Suprapubic skin (tissue), 4 donors: ENCODE measurements around the gene MANBA. TPM values are rescaled to one million over a fixed set of nuclear protein-coding genes. Genes with fewer than 3 reads are reported as not detected.

Experiments used
- DNase-seq, 2 donors: peaks; one replicate each; pipeline ENCODE4 v3.0.0-alpha.2; 2019; ENCODE audit warnings: low spot score in 2 of 2
- H3K27ac ChIP-seq: fragments of 200-600 bp; sonication (generic); one replicate; pipeline ENCODE4 v1.5.1; 2019
- H3K27me3 ChIP-seq: fragments of 200-600 bp; sonication (generic); one replicate; pipeline ENCODE4 v1.5.1; 2019
- H3K36me3 ChIP-seq: fragments of 200-600 bp; sonication (generic); one replicate; pipeline ENCODE4 v1.5.1; 2019
- H3K4me1 ChIP-seq: fragments of 200-600 bp; sonication (generic); one replicate; pipeline ENCODE4 v1.5.1; 2019
- H3K4me3 ChIP-seq: fragments of 200-600 bp; sonication (generic); one replicate; pipeline ENCODE4 v1.5.1; 2019; ENCODE audit warnings: mild to moderate bottlenecking
- H3K9me3 ChIP-seq: fragments of 200-600 bp; sonication (generic); one replicate; pipeline ENCODE4 v1.5.1; 2019
- EP300 ChIP-seq: sonication (generic); formaldehyde crosslinking; IDR thresholded peaks from one replicate; pipeline ENCODE4 v1.6.1; 2017; ENCODE audit warnings: antibody characterized with exemption
- POLR2A ChIP-seq, 2 donors: fragments of 450-650 bp; IDR thresholded peaks; one replicate each; pipeline ENCODE4 v1.6.1; 2017; ENCODE audit warnings: antibody characterized with exemption in 2 of 2, mild to moderate bottlenecking in 2 of 2, moderate library complexity in 2 of 2
- POLR2AphosphoS5 ChIP-seq, 3 donors: sonication (generic); formaldehyde crosslinking; IDR thresholded peaks; one replicate each; pipeline ENCODE4 v1.6.1; 2017; ENCODE audit warnings: antibody characterized with exemption in 3 of 3
- WGBS: methylation state at CpG from one replicate; pipeline ENCODE4 v1.1.5; 2018; 5-methylcytosine and 5-hydroxymethylcytosine counted together
- total RNA-seq, 4 donors: library from RNA; depleted of rRNA; stranded (reverse); fragments of >200 nt; gene quantifications; one replicate each; pipeline ENCODE4 v1.1.0, GENCODE V29; 2016
- TF ChIP-seq, protein P1 (sequence below), 2 donors: fragments of 200-600 bp in 1 of 2; fragments of 450-650 bp in 1 of 2; sonication (generic) in 1 of 2; IDR thresholded peaks; one replicate each; pipeline ENCODE4 v1.5.1; 2016 to 2019; ENCODE audit warnings: antibody characterized with exemption in 2 of 2, mild to moderate bottlenecking in 1 of 2, moderate library complexity in 1 of 2

The MANBA gene
- total RNA-seq, 4 donors from 2014 or later: 11.0 to 36.1 (median 21.1) TPM

- peaks cover 6% of the 10 kb centered on the region for H3K36me3 ChIP-seq
- no peaks in the 10 kb centered on the region for H3K4me1 ChIP-seq
- H3K9me3 ChIP-seq: no peaks in the 10 kb centered on the region
- H3K4me3 ChIP-seq: no peak overlapping the region
- no peak for TF ChIP-seq POLR2A (IDR thresholded peaks at IDR 0.05)
- TF ChIP-seq, protein P1, sequence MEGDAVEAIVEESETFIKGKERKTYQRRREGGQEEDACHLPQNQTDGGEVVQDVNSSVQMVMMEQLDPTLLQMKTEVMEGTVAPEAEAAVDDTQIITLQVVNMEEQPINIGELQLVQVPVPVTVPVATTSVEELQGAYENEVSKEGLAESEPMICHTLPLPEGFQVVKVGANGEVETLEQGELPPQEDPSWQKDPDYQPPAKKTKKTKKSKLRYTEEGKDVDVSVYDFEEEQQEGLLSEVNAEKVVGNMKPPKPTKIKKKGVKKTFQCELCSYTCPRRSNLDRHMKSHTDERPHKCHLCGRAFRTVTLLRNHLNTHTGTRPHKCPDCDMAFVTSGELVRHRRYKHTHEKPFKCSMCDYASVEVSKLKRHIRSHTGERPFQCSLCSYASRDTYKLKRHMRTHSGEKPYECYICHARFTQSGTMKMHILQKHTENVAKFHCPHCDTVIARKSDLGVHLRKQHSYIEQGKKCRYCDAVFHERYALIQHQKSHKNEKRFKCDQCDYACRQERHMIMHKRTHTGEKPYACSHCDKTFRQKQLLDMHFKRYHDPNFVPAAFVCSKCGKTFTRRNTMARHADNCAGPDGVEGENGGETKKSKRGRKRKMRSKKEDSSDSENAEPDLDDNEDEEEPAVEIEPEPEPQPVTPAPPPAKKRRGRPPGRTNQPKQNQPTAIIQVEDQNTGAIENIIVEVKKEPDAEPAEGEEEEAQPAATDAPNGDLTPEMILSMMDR (IDR thresholded peaks at IDR 0.05): no peak
- TF ChIP-seq EP300: no peak
- TF ChIP-seq POLR2AphosphoS5 (IDR thresholded peaks at IDR 0.05): no peak
- no peak for DNase-seq
- H3K27me3 ChIP-seq: no peaks in the 10 kb centered on the region
- 98% methylated on average over 7 of the region's 7 CpGs for WGBS
- no peak overlapping the region for H3K27ac ChIP-seq
Measured at GRCh38 chr4:102639598-102639997, 121.2 kb downstream of the MANBA start.

DNA sequence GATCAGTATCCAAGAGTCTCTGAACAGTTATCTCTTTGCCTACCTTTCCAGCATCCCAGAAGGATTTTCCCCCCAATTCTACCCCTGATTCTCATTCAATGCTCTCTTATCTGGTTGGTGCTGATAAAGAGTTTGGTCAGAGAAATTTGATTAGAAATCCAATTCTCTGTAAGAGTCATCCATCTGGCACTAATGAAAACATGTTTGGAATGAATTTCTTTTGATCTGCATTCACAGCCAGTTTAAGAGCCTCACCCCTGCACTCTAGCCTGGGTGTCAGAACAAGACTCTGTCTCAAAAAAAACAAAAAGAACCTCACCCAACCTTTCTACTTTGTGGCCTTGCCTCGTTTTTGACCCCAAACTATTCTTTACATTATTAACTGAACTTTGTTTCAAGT, 122.1 kb downstream of the MANBA start:
- WGBS: 69% methylated on average over 1 of the region's 1 CpG
- Histone ChIP-seq H3K9me3 (no peaks in the 10 kb centered on the region), H3K4me3 (no peak overlapping the region), H3K4me1 (no peaks in the 10 kb centered on the region), H3K36me3 (peaks cover 7% of the 10 kb centered on the region), H3K27ac (no peak overlapping the region), H3K27me3 (no peaks in the 10 kb centered on the region)
- DNase-seq: no peak
- TF ChIP-seq EP300: no peak
- no peak for TF ChIP-seq POLR2AphosphoS5 (IDR thresholded peaks at IDR 0.05)
- no peak for TF ChIP-seq POLR2A (IDR thresholded peaks at IDR 0.05)
- TF ChIP-seq, protein P1 (IDR thresholded peaks at IDR 0.05): no peak

- 88% methylated on average over 3 of the region's 3 CpGs for WGBS
- Histone ChIP-seq H3K27ac (no peak overlapping the region), H3K4me1 (no peaks in the 10 kb centered on the region), H3K36me3 (peaks cover 10% of the 10 kb centered on the region), H3K9me3 (no peaks in the 10 kb centered on the region), H3K4me3 (no peak overlapping the region), H3K27me3 (no peaks in the 10 kb centered on the region)
- TF ChIP-seq, protein P1 (IDR thresholded peaks at IDR 0.05): no peak
- TF ChIP-seq EP300: no peak
- TF ChIP-seq POLR2AphosphoS5 (IDR thresholded peaks at IDR 0.05): no peak
- no peak for TF ChIP-seq POLR2A (IDR thresholded peaks at IDR 0.05)
- no peak for DNase-seq
Measured at GRCh38 chr4:102637391-102637790, 123.4 kb downstream of the MANBA start.

GRCh38 chr4:102633100-102633499, 127.7 kb downstream of the MANBA start:
- no peaks in the 10 kb centered on the region for H3K9me3 ChIP-seq
- no peak for DNase-seq
- peaks cover 10% of the 10 kb centered on the region for H3K36me3 ChIP-seq
- H3K27ac ChIP-seq: no peak overlapping the region
- no peaks in the 10 kb centered on the region for H3K27me3 ChIP-seq
- TF ChIP-seq POLR2AphosphoS5 (IDR thresholded peaks at IDR 0.05): no peak
- H3K4me1 ChIP-seq: peaks cover 4% of the 10 kb centered on the region
- H3K4me3 ChIP-seq: no peak overlapping the region
- WGBS: 94% methylated on average over 6 of the region's 6 CpGs

- DNase-seq: no peak
- Histone ChIP-seq H3K27ac (no peak overlapping the region), H3K4me3 (no peak overlapping the region), H3K36me3 (peaks cover 6% of the 10 kb centered on the region), H3K27me3 (no peaks in the 10 kb centered on the region), H3K4me1 (peaks cover 4% of the 10 kb centered on the region), H3K9me3 (no peaks in the 10 kb centered on the region)
- 77% methylated on average over 6 of the region's 6 CpGs for WGBS
- TF ChIP-seq POLR2AphosphoS5 (IDR thresholded peaks at IDR 0.05) (no peak), EP300 (no peak), POLR2A (IDR thresholded peaks at IDR 0.05) (no peak)
- TF ChIP-seq, protein P1 (IDR thresholded peaks at IDR 0.05): no peak
Measured at GRCh38 chr4:102632241-102633065, 128.3 kb downstream of the MANBA start.
